ENCODE results near the gene NDUFAF3.

The NDUFAF3 gene

DNA sequence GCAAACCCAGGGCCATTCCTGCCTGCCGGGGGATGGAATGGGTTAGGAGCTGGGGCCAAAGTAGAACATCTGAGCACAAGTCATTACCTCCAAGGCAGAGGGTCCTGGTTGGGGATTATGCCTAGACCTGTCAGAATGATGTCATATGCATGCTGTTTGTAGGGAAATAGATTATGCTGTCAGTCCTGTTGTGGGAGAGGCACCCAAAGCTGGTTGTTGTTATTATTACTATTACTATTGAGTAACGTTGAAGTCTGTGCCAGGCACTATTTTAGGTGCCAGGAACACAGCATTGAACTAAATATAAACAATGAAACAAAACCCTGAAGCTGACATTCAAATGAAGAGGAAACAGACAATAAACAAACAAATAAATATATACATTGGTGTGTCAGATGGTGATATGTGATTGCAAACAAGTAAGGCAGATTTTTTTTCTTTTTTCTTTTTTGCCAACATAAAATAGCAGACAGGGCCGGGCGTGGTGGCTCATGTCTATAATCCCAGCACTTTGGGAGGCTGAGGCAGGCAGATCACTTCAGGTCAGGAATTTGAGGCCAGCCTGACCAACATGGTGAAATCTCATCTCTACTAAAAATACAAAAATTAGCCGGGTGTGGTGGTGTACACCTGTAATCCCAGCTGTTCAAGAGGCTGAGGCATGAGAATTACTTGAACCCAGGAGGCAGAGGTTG is 29.9 kb upstream of the NDUFAF3 start:
- DNase-seq = no peak
- TF ChIP-seq POLR2A (IDR thresholded peaks at IDR 0.05; ENCODE audit: low read length) (no peak), GATA1 (IDR thresholded peaks at IDR 0.05; ENCODE audit: low read depth, low read length) (no peak)

DNA sequence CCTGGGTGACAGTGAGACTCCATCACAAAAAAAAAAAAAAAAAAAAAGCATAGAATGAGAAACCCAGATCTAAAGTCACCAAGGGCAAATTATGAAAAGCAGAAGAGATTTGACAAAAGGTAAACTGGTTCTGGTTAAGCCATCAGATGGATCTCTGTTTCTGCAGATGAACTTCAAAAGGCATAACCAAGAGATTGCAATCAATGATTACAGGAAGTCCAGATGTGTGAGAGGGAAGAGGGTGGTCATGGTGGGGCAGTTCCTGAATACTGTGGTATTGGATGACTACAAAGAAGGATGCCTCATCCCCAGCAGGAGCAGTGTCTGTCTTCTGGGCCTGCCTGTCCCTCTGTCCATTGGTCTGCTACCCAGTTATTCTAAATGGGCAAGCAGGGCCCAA is 28.1 kb upstream of the NDUFAF3 start:
- no peak for TF ChIP-seq POLR2A (IDR thresholded peaks at IDR 0.05; ENCODE audit: low read length)
- no peak for TF ChIP-seq GATA1 (IDR thresholded peaks at IDR 0.05; ENCODE audit: low read depth, low read length)
- no peak for DNase-seq

DNA sequence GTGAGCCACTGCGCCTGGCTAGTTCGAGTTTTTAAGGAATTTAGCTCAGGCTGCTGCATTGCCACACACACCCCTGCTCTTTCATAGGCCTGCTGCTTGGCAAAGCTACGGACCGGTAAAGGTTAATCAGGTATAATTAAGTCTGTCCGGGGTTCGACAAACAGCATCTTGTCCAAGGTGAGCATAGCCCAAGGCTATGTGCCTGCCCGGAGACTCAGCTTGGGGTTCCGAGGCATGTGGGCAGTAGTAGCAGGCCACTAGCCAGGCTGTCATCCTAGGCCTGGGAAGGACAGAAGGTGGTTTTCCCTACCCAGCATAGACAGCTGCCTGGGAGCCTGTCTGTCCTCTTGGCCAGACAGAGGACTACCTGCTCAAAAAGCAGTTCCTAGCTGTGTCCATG is 25.3 kb upstream of the NDUFAF3 start:
- DNase-seq = no peak
- TF ChIP-seq GATA1 (IDR thresholded peaks at IDR 0.05; ENCODE audit: low read depth, low read length) = no peak
- TF ChIP-seq POLR2A (IDR thresholded peaks at IDR 0.05; ENCODE audit: low read length) = no peak

DNA sequence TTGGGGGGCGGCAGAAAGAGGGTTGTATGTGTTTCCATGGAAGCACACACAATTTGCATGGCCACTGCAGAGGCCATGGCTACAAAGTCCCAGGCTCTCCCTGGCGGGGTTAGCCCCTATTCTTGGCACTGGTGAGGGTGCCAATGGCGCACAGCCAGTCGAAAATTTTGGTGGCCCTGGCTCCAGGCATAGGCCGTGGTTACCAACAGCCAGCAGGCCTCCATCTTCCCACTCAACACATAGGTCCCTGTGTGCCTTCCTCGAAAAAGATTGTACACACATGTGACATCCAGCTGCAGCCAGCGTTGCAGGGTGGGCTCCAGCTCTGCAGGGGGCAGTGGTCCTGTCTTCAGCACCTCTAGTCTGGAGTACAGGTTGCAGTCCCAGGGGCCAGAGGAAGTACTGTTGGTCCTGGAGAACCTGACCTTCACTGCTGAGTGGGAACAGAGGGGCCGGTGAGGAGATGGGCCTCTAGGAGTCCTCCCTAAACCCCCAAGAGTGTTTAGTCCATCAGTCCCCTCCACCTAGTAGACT is 24.8 kb upstream of the NDUFAF3 start:
- TF ChIP-seq GATA1 (IDR thresholded peaks at IDR 0.05; ENCODE audit: low read depth, low read length) = no peak
- no peak for TF ChIP-seq POLR2A (IDR thresholded peaks at IDR 0.05; ENCODE audit: low read length)

DNA sequence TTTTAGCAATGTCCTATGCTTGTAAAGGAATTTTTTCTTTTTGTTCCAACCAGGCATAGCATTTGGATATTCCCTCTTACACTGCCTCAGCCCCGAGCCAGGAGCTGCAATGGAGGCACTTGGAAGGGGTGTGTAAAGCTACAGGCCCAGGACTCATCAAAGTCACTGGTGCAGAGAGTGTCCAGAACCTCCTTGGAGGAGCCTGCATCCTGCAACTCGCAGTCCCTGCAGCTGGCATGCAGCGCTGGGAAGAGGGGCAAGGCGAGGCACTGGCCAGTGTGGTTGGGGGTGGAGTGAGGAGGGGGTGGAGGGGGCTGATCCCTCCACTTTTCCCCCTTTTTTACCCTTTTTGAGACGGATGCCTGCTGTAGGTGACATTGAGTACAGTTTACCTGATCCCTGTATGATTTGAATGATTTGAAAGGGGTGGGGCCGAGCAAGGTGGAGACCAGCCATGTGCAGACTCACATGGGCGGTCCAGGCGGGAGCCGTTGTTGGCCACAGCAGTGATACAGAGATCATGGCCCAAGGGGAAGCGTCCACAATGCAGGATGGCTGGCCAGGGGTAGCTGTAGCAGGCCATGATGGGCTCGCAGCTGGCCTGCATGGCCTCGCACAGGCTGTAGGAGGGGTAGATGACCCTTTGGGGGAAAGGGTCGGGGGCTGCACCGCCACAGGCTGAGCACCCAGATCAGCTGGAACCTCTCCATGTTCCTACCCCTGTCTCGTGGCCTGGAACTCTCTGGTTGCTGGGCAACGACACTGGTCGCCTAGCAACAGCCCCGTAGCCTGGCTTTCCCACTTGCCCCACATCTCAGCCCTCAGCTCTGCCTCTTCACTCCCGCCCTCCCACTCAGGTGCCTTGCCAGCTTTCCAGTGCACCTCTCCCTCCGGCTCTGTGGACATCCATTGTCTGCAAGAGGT is 23.9 kb upstream of the NDUFAF3 start:
- no peak for DNase-seq
- TF ChIP-seq POLR2A (IDR thresholded peaks at IDR 0.05; ENCODE audit: low read length) (no peak), GATA1 (IDR thresholded peaks at IDR 0.05; ENCODE audit: low read depth, low read length) (no peak)

More for the DNA sequence above, 24.8 kb upstream of the NDUFAF3 start:
- no peak for DNase-seq

DNA sequence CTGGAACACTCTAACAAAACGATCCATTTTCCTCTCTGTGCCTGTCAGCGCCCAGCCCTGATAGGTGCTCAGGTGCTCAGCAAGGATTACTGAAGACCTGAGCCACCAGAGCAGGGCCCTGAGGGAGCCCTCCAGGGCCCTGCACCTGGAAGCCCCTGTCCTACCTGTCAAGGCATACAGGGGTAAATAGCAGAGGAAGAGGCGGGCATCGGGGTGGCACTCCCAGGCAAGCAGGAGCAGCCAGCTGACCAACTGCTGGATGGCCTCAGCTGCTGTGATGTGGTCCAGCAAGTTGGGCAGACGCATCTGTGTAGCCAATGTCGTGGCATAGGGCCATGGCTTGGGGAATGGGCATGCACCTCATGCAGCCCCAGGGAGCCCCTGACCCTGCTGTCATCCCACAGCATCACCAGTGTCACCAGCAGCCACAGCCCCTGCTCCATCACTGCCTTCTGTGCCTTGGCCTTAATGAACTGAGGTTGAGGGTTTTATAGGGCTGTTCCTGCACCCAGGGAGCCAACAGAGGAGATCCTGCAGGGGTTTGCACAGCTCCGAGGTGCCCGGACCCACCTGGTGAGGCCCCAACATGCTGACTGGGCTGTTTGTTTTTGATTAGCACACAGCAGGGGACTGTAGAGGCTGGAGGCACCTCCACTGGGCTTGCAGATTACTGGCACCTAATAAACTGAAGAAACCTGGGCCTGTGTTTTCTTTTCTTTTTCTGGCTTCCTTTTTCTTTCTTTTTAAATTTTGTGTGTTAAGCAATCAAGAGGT is 22.6 kb upstream of the NDUFAF3 start:
- TF ChIP-seq GATA1 (IDR thresholded peaks at IDR 0.05; ENCODE audit: low read depth, low read length) = no peak
- TF ChIP-seq POLR2A (IDR thresholded peaks at IDR 0.05; ENCODE audit: low read length) = no peak
- DNase-seq = no peak

DNA sequence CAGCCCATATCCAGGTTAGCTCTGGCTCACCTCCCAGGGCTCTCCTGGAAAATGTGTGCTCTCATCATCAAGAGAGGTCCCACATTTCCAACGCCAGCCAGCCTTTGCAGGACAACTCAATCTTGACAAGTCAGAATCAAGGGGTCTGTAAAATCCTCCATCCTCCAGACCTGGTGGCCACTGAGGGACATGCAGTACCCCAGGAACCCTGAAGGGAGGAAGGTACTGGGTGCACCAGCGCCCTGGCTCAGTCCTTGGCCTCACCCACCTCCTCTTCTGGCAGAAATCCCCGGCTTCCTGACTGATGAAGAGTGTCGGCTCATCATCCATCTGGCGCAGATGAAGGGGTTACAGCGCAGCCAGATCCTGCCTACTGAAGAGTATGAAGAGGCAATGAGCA is 20.8 kb upstream of the NDUFAF3 start:
- no peak for TF ChIP-seq GATA1 (IDR thresholded peaks at IDR 0.05; ENCODE audit: low read depth, low read length)
- TF ChIP-seq POLR2A (IDR thresholded peaks at IDR 0.05; ENCODE audit: low read length) = no peak
- DNase-seq = no peak

DNA sequence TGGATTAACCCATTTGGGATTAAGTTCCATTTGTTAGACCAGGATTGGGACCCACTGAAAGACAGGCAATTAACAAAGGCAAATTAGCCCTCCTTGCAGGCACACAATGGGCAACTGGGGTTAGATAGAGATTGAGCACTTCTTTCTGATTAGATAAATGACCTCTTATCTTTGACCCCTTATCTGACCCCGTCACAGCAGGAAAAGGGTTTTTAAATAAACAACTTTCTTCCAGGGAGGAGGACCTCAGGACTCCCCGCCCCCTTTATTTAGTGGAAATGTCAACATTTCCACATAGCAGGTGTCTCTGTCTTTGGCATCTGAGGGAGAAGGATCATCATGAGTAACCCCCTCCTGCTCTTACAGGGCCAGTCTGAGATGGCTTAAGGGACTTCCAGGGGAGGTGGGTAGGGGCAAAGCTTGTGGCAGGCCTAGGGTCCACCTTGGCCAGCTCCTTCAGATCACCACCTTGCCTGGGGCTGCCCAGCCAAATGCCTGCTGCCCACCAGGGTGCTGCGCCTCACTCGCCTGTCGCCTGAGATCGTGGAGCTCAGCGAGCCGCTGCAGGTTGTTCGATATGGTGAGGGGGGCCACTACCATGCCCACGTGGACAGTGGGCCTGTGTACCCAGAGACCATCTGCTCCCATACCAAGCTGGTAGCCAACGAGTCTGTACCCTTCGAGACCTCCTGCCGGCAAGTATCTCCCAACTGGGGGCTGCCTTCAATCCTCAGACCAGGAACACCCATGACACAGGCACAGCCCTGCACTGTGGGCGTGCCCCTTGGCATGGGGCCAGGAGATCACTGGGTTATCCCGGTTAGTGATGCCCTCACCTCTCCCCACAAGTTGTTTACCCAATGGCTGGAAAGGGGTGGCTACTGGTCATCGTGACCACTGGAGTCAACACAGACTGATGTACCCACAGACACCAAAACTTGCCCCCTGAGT is 17.3 kb upstream of the NDUFAF3 start:
- peak; percentile 43 for TF ChIP-seq POLR2A (IDR thresholded peaks at IDR 0.05; ENCODE audit: low read length)
- TF ChIP-seq GATA1 (IDR thresholded peaks at IDR 0.05; ENCODE audit: low read depth, low read length) = no peak
- peak; percentile 80 to 90 for DNase-seq

DNA sequence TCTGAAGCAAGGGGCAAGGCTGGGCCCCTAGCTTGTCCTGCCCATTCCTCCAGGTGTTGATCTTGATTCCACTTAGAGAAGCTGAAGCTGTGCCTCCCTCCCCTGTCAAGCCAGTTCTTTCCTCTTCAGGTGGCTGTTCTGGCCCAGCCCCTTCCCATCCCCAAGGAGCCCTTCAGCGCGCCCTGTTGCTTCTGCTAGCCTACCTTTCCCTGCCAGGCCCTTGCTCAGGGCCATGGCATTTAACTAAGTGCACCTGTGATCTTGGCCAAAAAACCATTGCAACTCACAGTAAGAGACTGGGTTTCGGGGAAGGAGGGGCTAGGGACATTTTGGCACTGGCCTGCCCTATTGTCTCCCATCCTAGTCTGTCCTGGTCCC is 16.6 kb upstream of the NDUFAF3 start:
- no peak for DNase-seq
- TF ChIP-seq POLR2A (IDR thresholded peaks at IDR 0.05; ENCODE audit: low read length) = no peak
- TF ChIP-seq GATA1 (IDR thresholded peaks at IDR 0.05; ENCODE audit: low read depth, low read length) = no peak

DNA sequence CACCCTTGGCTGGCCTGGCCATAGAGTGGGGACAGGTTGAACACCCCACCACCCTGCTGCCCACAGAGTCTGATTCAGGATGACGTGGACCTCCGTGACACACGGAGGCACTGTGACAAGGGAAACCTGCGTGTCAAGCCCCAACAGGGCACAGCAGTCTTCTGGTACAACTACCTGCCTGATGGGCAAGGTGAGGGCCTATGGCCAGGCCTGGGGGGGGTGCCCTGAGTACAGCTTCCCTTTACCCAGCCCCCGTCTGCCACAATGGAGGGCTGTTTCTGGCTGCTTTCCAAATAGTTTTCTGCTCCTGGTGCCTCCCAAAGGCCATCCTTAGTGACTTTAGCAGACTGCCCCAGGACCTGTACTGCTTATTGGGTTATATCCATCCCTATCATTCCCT is 15.9 kb upstream of the NDUFAF3 start:
- no peak for TF ChIP-seq GATA1 (IDR thresholded peaks at IDR 0.05; ENCODE audit: low read depth, low read length)
- TF ChIP-seq POLR2A (IDR thresholded peaks at IDR 0.05; ENCODE audit: low read length) = no peak
- DNase-seq = no peak

DNA sequence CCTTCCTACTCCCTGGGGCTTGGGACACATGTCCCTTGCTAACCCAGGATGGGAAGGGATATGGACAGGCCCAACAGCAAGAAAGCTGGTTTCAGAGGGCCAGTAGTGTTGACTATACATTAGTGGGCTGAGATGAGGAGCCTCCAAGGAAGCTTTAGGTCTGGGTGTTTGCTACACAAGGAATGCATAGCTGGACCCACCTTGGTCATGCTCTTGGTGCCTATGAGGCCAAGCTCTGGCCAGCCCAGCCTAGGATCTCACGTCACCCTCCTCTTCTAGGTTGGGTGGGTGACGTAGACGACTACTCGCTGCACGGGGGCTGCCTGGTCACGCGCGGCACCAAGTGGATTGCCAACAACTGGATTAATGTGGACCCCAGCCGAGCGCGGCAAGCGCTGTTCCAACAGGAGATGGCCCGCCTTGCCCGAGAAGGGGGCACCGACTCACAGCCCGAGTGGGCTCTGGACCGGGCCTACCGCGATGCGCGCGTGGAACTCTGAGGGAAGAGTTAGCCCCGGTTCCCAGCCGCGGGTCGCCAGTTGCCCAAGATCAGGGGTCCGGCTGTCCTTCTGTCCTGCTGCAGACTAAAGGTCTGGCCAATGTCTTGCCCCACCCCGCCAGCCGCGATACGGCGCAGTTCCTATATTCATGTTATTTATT is 15.4 kb upstream of the NDUFAF3 start:
- TF ChIP-seq POLR2A (IDR thresholded peaks at IDR 0.05; ENCODE audit: low read length) = no peak
- DNase-seq = peak; percentile 71 to 78

DNA sequence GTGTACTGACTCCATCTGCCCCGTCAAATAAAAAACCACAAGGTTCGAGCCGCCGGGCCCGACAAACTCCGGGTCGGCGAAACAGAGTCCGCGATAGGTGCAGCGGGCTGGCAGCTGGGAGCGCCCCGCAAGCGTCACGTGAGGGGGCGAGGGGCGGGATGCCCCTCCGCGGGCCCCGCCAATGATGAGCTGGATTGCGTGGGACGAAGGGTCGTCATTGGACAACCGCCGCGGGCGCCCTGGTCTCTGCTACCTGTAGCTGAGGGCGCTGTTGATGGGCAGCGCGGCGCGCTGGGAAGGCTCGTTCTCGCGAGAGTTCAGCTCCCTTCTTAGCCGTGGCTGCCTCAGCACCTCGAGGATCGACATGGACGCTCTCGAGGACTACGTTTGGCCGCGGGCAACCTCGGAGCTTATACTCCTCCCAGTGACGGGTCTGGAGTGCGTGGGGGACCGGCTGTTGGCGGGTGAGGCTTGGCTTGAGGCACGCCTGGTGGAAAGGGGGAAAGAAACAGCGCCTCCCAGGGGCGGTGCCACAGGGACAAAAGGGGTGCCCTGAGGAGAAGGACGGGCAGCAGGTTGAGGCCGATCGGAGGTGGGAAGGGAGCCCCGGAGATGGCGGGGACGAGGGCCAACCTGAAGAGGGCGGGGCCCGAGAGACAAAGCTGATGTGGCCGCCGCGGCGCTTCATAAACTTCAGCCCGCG is 14.7 kb upstream of the NDUFAF3 start, which contains the start of gene WDR6:
TSS of gene WDR6 (plus strand) at position 324 of the 703 bp plus-strand sequence. CDS start at position 365, 41 bp downstream.
- peak; percentile 97 to 98 for DNase-seq
- TF ChIP-seq POLR2A (IDR thresholded peaks at IDR 0.05; ENCODE audit: low read length) = peak; percentile 94
- TF ChIP-seq GATA1 (IDR thresholded peaks at IDR 0.05; ENCODE audit: low read depth, low read length) = no peak
